Activated CD4-positive, alpha-beta memory T cell treated with anti-CD3 and anti-CD28 coated beads for 36 hours (primary cell): ENCODE results near the gene MUL1. TPM values are rescaled to one million over a fixed set of nuclear protein-coding genes. Genes with fewer than 3 reads are reported as not detected.

Source experiments
- CTCF ChIA-PET: fragments of 350-600 bp; sonication (Branson Sonifier 250); formaldehyde crosslinking; loops from one replicate; lab custom pipeline; 2021; ENCODE audit warnings: antibody characterized with exemption, inconsistent platforms; lab: Charles Lee
- POLR2A ChIA-PET: fragments of 350-600 bp; sonication (Branson Sonifier 250); formaldehyde crosslinking; loops from one replicate; lab custom pipeline; 2021; ENCODE audit warnings: antibody characterized with exemption; lab: Charles Lee
- DNase-seq: peaks from one replicate; pipeline ENCODE4 v3.0.0-alpha.2; 2020
- H3K27ac Mint-ChIP-seq: one replicate; pipeline ENCODE4 v1.8.0; 2021; ENCODE audit warnings: mixed read lengths
- H3K27me3 Mint-ChIP-seq: one replicate; pipeline ENCODE4 v1.8.0; 2021; ENCODE audit warnings: mixed read lengths
- H3K36me3 Mint-ChIP-seq: one replicate; pipeline ENCODE4 v1.8.0; 2021; ENCODE audit warnings: mixed read lengths
- H3K4me1 Mint-ChIP-seq: one replicate; pipeline ENCODE4 v1.8.0; 2021; ENCODE audit warnings: low read depth, mixed read lengths
- H3K4me3 Mint-ChIP-seq: one replicate; pipeline ENCODE4 v1.8.0; 2021; ENCODE audit warnings: mild to moderate bottlenecking, mixed read lengths
- H3K9me3 Mint-ChIP-seq: one replicate; pipeline ENCODE4 v1.8.0; 2021; ENCODE audit warnings: mixed read lengths
- intact Hi-C: fragments of 100-400 bp; cut with micrococcal nuclease; formaldehyde crosslinking; loops from one replicate; pipeline ENCODE4 v1.15.1; 2023
- total RNA-seq, 2 experiments: library from RNA; stranded (reverse); gene quantifications; one replicate each; pipeline ENCODE4 v1.2.3, GENCODE V29; 2021

Gene MUL1
- total RNA-seq, 2 experiments from 2014 or later, result 16.3 to 16.7 TPM

DNA sequence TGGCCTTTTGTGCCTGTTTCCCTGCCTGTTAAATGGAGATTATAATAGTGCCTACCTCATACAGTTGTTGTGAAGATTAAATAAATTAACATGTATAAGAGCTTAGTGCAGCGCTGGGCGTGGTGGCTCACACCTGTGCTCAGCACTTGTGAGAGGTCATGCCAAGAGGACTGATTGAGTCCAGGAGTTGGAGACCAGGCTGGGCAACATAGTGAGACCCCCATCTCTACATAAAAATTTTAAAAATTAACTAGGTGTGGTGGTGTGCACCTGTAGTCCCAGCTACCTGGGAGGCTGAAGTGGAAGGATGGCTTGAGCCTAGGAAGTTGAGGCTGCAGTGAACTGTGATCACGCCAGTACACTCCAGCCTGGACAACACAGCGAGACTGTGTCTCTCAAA is 34.1 kb downstream of the MUL1 start:
- POLR2A ChIA-PET, result no interaction called here
- DNase-seq, result no peak
- H3K27me3 Mint-ChIP-seq, result peaks cover 46% of the 10 kb centered on the region
- H3K9me3 Mint-ChIP-seq, result no peaks in the 10 kb centered on the region
- H3K4me1 Mint-ChIP-seq, result no peaks in the 10 kb centered on the region
- CTCF ChIA-PET, result no interaction called here
- no peak overlapping the region for H3K27ac Mint-ChIP-seq
- intact Hi-C loops, result no loop called here
- no peak overlapping the region for H3K4me3 Mint-ChIP-seq
- H3K36me3 Mint-ChIP-seq, result no peaks in the 10 kb centered on the region

DNA sequence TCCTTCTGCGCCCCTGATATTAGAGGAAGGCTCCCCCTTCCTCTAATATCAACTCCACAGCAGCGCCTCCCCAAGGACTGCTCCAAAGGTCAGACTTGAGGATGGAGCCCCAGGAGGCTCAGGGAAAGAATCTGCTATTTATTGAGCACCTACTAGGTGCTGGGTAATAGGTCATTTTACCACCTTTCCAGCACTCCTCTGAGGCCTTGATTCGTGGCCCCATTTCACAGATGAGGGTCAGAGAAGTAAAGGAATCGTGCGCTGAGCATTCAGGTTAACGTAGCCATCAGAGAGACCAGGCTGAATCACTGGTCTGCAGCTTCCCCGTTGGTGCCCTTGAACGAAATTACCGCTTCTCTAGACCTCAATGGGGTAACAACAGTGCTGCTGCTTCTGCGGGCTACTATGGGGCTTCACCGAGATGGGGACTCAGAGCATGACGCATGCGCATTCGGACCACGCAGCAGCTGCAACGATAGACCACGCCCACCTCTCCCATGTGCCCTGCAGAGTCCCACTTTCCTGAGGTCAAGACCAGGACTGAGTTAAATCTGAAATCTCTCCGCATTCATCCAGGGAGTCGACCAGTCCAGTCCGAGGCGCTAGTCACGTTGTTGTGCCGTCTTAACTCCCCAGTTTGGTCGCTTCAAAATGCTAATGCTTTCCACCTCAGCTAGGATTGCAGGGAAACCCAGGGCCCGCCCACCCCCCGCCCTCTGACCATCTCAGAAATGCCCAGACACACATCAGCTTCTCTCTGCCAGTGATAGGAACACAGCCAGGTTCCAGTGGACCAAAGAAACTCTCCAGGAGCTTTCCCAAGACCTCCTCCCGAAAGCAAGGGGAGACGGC is 34.9 kb downstream of the MUL1 start:
- no peaks in the 10 kb centered on the region for H3K4me1 Mint-ChIP-seq
- H3K27me3 Mint-ChIP-seq, result peaks cover 42% of the 10 kb centered on the region
- ChIA-PET POLR2A (no interaction called here), CTCF (no interaction called here)
- intact Hi-C loops, result no loop called here
- H3K9me3 Mint-ChIP-seq, result no peaks in the 10 kb centered on the region
- H3K4me3 Mint-ChIP-seq, result no peak overlapping the region
- H3K36me3 Mint-ChIP-seq, result no peaks in the 10 kb centered on the region
- H3K27ac Mint-ChIP-seq, result no peak overlapping the region
- peak; percentile 38 for DNase-seq

DNA sequence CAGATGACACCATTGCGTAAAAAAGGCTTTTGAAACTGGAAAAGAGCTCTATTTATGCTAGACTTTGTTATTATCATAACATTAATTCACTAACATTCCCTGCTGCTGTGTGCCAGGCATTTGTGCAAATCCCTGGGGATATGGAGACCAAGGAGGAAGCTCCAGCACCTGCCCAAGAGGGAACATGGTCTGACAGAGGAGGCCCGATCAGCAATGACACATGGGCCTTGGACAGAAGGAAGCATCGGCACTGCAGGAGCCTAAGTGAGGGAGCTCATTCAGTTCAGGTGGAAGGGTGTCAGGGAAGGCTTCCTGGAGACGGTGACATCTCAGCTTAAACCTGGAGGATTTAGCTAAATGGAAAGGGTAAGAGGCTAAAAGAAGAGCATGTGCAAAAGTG is 35.8 kb downstream of the MUL1 start:
- H3K27me3 Mint-ChIP-seq, result peaks cover 42% of the 10 kb centered on the region
- intact Hi-C loops, result no loop called here
- no peaks in the 10 kb centered on the region for H3K36me3 Mint-ChIP-seq
- DNase-seq, result no peak
- no peak overlapping the region for H3K27ac Mint-ChIP-seq
- POLR2A ChIA-PET, result no interaction called here
- CTCF ChIA-PET, result interaction anchor here (1.7 kb wide), 1 partner anchor 96 kb away, joined by 5 read pairs; no protein-coding TSS in a partner anchor
- no peaks in the 10 kb centered on the region for H3K9me3 Mint-ChIP-seq
- no peak overlapping the region for H3K4me3 Mint-ChIP-seq
- no peaks in the 10 kb centered on the region for H3K4me1 Mint-ChIP-seq

DNA sequence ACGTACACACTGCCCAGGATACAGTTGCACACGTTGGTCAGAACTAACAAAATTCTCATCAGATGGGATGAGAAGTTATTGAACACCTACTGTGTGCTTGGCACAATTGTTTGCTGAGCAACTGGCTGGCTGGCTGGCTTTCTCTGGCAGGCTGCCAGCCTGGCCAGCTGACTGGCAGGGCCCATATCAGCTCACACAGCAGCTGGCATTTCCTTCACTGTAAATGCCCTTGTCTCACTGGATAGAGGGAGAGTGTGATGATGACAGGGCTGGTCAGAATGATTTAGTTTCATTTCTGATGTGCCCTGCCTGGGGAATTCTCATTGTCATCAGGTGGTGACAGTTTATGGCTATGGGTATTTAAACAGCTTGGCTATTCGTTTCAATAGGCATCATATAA is 37.8 kb downstream of the MUL1 start:
- ChIA-PET CTCF (interaction anchor here (1.2 kb wide), 1 partner anchor 24 kb away, joined by 4 read pairs; no protein-coding TSS in a partner anchor), POLR2A (no interaction called here)
- Mint-ChIP-seq H3K27ac (no peak overlapping the region), H3K4me1 (peaks cover 6% of the 10 kb centered on the region), H3K36me3 (no peaks in the 10 kb centered on the region), H3K4me3 (no peak overlapping the region), H3K27me3 (peaks cover 39% of the 10 kb centered on the region), H3K9me3 (no peaks in the 10 kb centered on the region)
- DNase-seq, result no peak
- intact Hi-C loops, result no loop called here

DNA sequence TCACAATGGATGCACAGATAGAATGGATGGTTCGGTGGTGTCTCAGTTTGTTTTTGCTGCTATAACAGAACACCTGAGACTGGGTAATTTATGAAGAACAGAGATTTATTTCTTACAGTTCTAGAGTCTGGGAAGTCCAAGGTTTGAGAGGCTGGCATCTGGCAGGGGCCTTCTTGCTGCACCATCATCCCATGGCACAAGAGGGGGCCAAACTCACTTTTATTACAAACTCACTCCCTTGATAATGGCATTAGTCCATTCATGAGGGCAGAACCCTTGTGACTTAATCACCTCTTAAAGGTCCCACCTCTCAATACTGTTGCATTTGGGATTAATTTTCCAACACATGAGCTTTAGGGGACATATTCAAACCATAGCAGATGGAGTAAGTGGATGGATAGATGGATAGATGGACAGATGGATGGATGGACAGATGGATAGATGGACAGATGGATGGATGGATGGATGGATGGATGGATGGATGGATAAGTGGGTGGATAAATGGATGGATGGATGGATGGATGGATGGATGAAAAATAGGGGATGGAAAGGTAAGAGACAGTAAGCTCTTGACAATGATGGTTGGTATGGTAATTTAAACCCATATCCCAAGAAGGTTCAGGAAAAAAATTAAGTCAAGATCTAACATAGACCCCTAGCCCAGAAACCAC is 38.4 kb downstream of the MUL1 start:
- H3K36me3 Mint-ChIP-seq, result no peaks in the 10 kb centered on the region
- peaks cover 33% of the 10 kb centered on the region for H3K27me3 Mint-ChIP-seq
- H3K4me3 Mint-ChIP-seq, result no peak overlapping the region
- no peak for DNase-seq
- intact Hi-C loops, result no loop called here
- H3K27ac Mint-ChIP-seq, result no peak overlapping the region
- H3K9me3 Mint-ChIP-seq, result no peaks in the 10 kb centered on the region
- ChIA-PET CTCF (no interaction called here), POLR2A (no interaction called here)
- peaks cover 6% of the 10 kb centered on the region for H3K4me1 Mint-ChIP-seq

DNA sequence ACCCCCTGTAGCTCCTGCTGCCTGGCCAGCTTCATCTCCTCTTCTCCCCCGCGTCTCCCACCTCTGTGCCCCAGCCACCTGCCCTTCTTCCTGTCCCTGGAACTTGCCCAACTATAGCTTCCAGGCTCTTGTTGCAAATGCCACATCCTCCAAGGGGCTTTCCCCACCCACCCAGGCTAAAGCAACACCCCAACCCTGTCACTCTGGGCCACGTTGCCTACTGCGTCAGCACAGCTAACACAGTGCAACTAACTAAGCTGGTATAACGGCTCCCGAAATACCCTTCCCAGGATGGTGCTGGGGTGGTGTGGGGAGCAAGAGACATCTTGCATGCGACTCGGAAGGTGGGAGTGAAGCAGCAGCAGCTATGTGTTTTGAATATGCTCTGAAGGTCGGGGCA is 41.7 kb downstream of the MUL1 start:
- Mint-ChIP-seq H3K27me3 (peaks cover 18% of the 10 kb centered on the region), H3K4me3 (no peak overlapping the region), H3K27ac (no peak overlapping the region), H3K4me1 (peaks cover 6% of the 10 kb centered on the region), H3K36me3 (no peaks in the 10 kb centered on the region), H3K9me3 (peaks cover 2% of the 10 kb centered on the region)
- ChIA-PET POLR2A (no interaction called here), CTCF (interaction anchor here (0.8 to 1.9 kb wide), 4 partner anchors 27 to 230 kb away, joined by 3 to 5 read pairs (median 4); no protein-coding TSS in a partner anchor)
- intact Hi-C loops, result no loop called here
- peak; percentile 68 for DNase-seq

DNA sequence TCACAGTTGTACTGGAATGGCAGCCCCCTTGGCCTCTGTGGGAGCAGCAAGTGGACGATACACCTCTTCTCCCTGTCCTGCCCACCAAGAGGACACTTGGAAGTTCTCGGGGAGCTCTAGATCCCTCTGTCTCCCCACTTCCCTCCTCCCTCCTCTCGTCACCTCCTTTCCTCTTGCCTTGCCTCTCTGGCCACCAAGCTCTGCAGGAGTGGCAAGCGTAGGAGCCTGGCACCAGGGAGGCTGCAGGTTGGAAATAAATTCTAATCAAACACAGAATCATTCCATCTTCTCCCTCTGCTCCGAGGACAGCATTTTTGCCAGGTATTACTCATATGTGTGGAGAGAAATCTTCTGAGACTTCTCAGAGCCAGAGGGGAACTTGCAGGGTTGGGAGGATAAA is 42.8 kb downstream of the MUL1 start:
- DNase-seq, result no peak
- H3K4me3 Mint-ChIP-seq, result no peak overlapping the region
- H3K4me1 Mint-ChIP-seq, result peaks cover 6% of the 10 kb centered on the region
- H3K27ac Mint-ChIP-seq, result no peak overlapping the region
- peaks cover 21% of the 10 kb centered on the region for H3K27me3 Mint-ChIP-seq
- intact Hi-C loops, result no loop called here
- ChIA-PET CTCF (interaction anchor here (1.9 kb wide), 1 partner anchor 103 kb away, joined by 5 read pairs; no protein-coding TSS in a partner anchor), POLR2A (no interaction called here)
- H3K36me3 Mint-ChIP-seq, result no peaks in the 10 kb centered on the region
- H3K9me3 Mint-ChIP-seq, result peaks cover 2% of the 10 kb centered on the region

DNA sequence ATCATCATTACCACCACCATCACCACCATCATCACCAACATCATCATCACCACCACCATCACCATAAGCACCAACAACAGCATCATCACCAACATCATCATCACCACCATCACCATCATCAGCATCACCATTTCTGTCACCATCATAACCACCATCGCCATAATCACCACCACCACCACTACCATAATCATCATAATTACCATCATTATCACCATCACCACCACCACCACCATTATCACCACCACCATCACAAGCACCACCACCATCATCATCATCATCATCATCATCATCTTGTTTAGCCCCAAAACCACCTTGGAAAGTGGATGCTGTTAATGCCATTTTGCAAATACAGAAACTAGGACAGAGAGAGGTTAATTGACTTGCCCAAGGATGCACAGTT is 44.4 kb downstream of the MUL1 start:
- DNase-seq, result no peak
- Mint-ChIP-seq H3K36me3 (no peaks in the 10 kb centered on the region), H3K9me3 (peaks cover 2% of the 10 kb centered on the region), H3K4me1 (peaks cover 6% of the 10 kb centered on the region), H3K27ac (no peak overlapping the region), H3K4me3 (no peak overlapping the region), H3K27me3 (peaks cover 34% of the 10 kb centered on the region)
- intact Hi-C loops, result no loop called here
- CTCF ChIA-PET, result interaction anchor here (0.9 kb wide), 1 partner anchor 33 kb away, joined by 4 read pairs; no protein-coding TSS in a partner anchor
- POLR2A ChIA-PET, result no interaction called here

DNA sequence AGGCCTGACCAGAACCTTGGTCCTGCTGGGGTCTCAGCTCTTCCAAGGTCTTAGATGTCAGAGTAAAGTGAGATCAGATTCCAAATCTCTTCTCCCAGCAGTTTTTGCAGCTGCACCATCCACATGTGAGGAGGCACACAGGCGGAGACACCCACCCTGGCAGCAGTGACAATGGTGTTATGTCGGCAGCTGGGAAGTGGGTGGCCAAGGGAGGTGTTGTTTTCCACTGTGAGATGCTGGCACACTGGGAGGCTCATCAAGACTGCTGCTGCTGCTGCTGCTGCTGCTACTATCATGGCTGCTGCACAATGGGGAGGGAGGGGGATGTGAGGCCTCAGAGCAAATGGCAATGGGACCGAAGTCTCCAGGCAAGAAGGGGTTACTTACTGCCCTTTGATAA is 45.6 kb downstream of the MUL1 start:
- peaks cover 29% of the 10 kb centered on the region for H3K27me3 Mint-ChIP-seq
- intact Hi-C loops, result no loop called here
- DNase-seq, result no peak
- no peak overlapping the region for H3K4me3 Mint-ChIP-seq
- ChIA-PET CTCF (no interaction called here), POLR2A (no interaction called here)
- peaks cover 2% of the 10 kb centered on the region for H3K9me3 Mint-ChIP-seq
- H3K4me1 Mint-ChIP-seq, result peaks cover 6% of the 10 kb centered on the region
- no peaks in the 10 kb centered on the region for H3K36me3 Mint-ChIP-seq
- H3K27ac Mint-ChIP-seq, result no peak overlapping the region

DNA sequence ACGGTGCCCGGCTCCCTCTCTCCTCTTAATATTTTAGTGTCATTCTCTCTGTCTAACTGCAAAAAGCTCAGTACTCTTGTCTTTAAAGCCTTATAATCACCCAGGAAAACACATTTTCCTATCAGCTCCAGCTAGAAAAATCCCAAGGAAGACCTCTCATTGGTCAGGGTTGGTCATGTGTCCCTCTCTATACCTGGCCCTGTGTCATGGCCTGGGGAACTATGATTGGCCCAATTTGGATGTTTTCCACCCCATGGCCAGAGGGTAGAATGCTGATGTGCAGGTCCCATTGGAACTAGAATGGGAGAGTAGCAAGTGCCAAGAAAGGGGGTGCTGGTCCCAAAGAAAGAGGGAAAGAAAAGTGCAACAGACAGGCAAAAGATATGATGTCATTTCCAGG is 49.2 kb downstream of the MUL1 start:
- Mint-ChIP-seq H3K27ac (no peak overlapping the region), H3K9me3 (peaks cover 2% of the 10 kb centered on the region), H3K36me3 (no peaks in the 10 kb centered on the region), H3K4me3 (no peak overlapping the region), H3K27me3 (peaks cover 19% of the 10 kb centered on the region), H3K4me1 (no peaks in the 10 kb centered on the region)
- CTCF ChIA-PET, result interaction anchor here (0.8 kb wide), 1 partner anchor 35 kb away, joined by 4 read pairs; no protein-coding TSS in a partner anchor
- POLR2A ChIA-PET, result no interaction called here
- intact Hi-C loops, result no loop called here
- no peak for DNase-seq

DNA sequence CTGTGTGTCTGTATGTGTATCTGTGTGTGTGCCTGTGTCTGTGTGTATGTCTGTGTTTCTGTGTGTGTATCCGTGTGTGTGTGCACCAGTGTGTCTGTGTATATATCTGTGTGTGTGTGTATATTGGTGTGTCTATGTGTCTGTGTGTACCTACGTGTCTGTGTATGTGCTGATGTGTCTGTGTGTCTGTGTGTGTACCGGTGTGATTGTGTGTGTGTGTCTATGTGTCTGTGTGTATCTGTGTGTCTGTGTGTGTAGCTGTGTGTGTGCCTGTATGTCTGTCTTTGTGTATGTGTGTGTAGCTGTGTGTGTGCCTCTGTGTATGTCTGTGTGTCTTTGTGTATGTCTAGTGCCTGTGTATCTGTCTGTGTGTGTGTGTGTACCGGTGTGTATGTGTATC is 53.9 kb downstream of the MUL1 start:
- H3K27ac Mint-ChIP-seq, result no peak overlapping the region
- no peak for DNase-seq
- H3K4me1 Mint-ChIP-seq, result no peaks in the 10 kb centered on the region
- peaks cover 15% of the 10 kb centered on the region for H3K27me3 Mint-ChIP-seq
- intact Hi-C loops, result no loop called here
- no peak overlapping the region for H3K4me3 Mint-ChIP-seq
- H3K9me3 Mint-ChIP-seq, result no peaks in the 10 kb centered on the region
- ChIA-PET POLR2A (no interaction called here), CTCF (no interaction called here)
- no peaks in the 10 kb centered on the region for H3K36me3 Mint-ChIP-seq

DNA sequence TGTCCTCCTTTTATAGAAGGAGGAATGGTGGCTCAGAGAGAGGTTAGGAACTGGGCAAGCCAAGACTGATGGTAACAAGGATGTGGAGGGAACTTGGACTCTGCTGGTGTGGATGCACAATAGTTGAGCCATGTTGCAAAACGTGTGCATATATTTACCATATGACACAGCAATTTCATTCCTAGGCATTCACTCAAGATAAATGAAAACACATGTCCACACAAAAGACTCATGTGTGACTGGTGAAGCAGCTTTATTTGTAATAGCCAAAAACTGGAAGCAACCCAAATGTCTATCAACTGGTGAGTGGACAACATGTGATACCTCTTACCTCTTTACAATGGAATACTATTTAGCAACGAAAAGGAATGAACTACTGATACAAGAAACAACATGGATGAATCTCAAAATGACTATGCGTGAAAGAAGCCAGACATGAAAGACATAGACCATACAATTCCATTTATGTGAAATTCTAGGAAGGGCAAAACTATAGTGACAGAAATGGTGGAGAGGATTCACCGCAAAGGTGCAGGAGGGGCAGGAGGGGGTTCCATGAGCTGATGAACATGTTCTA is 58.1 kb downstream of the MUL1 start:
- peaks cover 12% of the 10 kb centered on the region for H3K27me3 Mint-ChIP-seq
- intact Hi-C loops, result no loop called here
- CTCF ChIA-PET, result no interaction called here
- POLR2A ChIA-PET, result no interaction called here
- no peaks in the 10 kb centered on the region for H3K4me1 Mint-ChIP-seq
- DNase-seq, result no peak
- H3K36me3 Mint-ChIP-seq, result no peaks in the 10 kb centered on the region
- no peaks in the 10 kb centered on the region for H3K9me3 Mint-ChIP-seq
- H3K4me3 Mint-ChIP-seq, result no peak overlapping the region
- H3K27ac Mint-ChIP-seq, result no peak overlapping the region
